GM21367 (cell line): ENCODE measurements around the gene CDH24.
A peak's percentile ranks its signal among the peaks of the same experiment; 100 is the strongest.

Experiments used
- ATAC-seq: cut with Tn5 transposase; IDR thresholded peaks from one replicate; pipeline ENCODE4 v1.9.1; 2021; ENCODE audit not compliant: unreplicated experiment

CDH24 gene, protein sequence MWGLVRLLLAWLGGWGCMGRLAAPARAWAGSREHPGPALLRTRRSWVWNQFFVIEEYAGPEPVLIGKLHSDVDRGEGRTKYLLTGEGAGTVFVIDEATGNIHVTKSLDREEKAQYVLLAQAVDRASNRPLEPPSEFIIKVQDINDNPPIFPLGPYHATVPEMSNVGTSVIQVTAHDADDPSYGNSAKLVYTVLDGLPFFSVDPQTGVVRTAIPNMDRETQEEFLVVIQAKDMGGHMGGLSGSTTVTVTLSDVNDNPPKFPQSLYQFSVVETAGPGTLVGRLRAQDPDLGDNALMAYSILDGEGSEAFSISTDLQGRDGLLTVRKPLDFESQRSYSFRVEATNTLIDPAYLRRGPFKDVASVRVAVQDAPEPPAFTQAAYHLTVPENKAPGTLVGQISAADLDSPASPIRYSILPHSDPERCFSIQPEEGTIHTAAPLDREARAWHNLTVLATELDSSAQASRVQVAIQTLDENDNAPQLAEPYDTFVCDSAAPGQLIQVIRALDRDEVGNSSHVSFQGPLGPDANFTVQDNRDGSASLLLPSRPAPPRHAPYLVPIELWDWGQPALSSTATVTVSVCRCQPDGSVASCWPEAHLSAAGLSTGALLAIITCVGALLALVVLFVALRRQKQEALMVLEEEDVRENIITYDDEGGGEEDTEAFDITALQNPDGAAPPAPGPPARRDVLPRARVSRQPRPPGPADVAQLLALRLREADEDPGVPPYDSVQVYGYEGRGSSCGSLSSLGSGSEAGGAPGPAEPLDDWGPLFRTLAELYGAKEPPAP

DNA sequence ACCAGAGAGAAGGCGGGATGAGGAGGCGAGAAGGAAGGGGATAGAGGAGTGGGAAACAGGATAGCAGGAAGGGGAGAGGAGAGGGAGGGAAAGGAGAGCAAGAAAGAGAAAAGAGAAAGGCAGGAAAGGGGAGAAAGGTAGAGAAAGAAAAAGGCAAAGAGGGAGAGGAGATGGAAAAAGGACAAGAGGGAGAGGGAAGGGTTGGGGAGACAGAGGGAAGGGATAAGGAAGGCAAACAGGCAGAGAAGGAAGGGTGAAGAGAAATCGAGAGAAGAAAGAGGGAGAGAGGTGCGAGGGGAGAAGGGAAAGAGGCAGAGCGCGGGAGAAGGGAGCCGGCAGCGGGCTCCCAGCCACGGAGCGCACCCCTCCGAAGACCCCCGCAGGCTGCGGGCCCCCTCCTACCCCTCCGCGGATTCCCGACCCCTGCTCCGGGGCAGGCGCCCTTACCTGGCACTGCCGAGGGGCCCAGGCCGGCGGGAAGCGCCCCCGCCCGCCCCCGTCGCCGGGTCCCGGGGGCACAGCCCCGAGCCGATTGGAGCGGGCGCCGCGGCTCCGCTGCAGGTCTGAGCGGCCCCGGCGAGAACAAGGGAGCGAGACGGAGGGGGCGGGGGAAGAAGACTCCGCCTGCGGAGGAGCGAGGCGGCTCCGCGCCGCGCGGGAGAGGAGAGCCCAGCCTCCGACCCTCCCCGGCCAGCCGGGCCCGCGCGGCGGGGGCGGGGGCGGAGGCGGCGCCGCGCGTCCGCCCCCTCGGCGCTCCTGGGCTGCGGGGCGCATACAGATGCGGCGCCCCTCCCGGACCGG, at the start of gene CDH24:
TSS of gene CDH24 (minus strand) at position 565 of the 801 bp plus-strand sequence. CDS start 1,787 bp downstream, outside the sequence.
- ATAC-seq: peak; percentile 47

DNA sequence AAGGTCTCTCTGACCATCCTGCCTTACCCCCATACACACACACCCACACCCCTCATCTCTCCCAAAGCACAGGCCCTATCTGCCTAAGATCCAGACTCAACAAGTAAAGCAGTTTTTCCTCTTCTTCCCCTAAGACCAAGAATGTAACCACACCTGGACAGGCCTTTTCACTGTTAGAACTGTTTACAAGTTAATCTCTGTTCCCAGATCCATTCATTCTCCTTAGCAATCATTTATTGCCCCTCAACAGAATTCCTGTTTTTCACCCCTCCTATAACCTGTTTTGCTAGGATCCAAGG, 49.4 kb upstream of the CDH24 start:
- ATAC-seq: no peak

DNA sequence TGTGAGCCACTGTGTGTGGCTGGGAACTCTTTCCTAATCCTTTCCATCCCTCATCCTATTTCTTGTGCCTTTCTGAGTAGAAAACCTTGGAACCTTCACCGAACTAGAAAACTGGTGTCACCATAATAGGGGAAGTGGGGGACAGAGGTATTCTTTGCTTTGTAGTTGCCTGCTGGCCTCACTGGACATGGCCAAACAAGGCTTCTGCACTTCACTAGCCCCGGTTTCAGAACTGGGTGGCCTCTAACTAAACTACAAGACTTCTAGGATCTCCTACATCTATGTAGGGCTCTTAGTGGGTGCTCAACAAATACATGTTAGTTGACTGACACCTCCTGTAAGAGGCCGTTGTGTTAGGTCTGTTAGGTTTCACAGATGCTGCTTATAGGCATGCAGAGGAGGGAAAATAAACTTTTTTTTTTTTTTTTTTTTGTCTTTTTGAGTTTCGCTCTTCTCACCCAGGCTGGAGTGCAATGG, 48.1 kb upstream of the CDH24 start:
- ATAC-seq: no peak

DNA sequence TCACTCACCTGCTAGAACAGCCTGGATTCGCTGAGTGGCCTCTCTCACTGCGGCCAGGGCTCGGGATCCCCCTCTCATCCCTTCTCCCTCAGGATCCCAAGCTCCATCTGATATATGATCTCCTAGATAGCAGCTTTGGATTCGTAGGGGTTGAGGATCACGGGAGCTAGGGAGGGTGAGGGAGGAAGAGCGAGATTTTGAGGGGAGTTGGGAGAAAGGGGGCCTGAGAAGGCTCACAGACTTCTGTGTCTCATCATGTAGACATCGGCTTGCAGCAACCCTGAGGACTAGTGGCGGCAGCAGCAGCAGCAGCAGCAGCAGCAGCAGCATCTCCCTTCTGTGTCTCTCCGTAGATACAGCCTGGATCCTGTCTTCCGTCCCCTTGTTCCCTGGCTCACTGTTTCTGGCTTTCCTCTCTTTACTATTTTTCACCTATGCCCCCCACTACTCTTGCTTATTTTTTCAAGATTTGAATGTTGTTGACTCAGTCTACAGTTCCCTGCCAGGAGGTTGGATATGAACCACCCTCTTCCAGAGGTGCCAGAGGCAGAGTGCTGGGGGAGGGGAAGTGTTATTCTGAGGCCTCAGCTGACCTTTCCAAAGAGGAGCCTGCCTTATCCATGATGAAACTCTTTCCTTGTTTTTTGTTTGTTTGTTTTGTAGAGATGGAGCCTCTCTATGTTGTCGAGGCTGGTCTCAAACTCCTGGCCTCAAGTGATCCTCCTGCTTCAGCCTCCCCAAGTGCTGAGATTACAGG, 47.4 kb upstream of the CDH24 start, which contains the start of gene CIROP:
TSS of gene CIROP (minus strand) at position 399 of the 757 bp plus-strand sequence. CDS start at position 330, 69 bp downstream.
- no peak for ATAC-seq

DNA sequence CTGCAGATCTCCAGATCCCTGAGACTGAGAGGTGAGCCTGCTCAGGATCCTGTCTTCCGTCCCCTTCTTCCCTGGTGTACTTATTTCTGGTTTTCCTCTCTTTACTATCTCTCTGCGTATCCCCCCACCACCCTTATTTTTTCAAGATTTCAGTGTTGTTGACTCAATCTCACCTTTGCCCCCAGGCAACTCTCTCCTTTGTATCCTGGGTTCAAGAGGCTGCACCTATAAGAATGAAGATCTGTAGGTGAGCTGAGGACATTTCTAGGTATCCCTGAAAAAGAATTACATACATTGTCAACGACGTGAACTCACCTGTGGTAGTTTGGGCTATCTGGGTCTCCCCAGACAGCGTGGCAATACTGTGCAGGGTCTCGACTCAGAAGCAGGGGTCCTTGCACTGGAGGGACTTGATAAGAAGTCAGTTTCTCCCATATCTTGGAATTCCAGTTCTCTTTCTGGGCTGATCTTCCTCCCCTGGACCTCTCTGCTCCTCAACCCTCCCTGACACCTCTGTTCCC, 46.8 kb upstream of the CDH24 start:
- ATAC-seq: no peak

DNA sequence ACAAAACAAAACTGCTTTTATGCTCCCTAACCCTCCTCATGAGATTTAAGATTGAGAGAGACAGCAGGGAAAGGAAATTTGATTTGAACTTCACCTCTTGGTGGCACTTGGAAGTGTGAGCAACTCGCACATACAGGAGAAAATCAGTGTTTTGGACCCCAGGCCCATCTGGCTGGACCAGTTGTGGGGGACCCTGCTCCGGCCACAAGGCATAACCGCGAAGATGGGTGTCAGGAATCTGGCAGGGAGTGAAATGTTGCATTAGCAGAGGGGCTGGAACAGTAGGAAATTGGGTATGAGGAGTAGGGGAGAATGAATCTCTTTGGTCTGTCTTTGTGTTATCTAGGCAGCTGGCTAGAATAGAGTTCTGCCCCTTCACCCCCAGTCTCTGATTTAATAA, 46.3 kb upstream of the CDH24 start:
- ATAC-seq: no peak

DNA sequence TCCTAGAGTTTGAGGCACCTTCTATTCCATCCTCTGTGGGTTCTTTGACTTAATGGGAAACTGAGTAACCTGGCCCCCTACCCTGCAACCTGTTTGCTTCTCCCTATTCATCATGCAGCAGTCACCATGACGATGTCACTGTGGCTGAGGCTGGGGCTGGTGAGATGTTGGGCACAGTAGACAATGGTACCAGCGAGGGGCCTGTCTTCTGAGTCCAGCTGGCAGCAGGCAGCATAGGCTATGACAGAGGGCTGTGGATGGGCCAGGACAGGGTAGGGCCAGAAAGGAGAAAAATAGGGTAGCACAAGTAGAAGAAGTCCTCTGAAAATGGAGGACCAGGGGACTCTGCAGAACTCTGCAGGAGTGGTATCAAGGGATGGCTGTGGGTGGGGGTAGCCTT, 45.5 kb upstream of the CDH24 start:
- ATAC-seq: no peak

DNA sequence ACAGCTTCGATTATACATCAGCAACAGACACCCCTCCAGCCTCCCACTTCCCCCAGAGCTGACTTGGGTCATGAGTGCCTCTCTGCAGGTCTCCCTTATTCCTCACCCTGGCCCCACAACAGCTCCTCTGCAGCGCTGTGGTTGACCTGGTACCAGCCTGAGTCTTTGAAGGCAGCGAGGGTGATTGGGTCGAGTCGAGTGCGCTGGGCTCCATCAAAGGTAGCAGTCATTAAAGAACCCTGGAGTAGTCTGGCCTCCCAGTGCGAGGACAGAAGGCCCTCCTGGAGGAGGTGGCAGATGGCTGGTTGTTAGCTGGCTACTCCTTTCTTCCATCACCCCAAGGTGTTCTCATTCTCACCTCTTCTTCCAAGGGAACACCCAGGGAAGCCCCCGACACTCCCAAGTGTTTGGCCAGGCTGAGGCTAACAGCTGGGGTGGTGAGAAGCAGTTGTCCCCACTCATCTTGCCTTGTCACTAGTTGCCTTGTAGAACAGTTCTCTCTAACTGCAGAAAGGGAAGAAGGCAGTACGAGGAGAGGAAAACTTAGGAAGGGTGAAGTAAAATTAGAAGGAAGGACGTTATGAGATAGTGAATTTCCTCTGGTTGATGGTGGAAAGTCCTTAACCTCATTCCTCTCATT, 44.8 kb upstream of the CDH24 start:
- no peak for ATAC-seq

DNA sequence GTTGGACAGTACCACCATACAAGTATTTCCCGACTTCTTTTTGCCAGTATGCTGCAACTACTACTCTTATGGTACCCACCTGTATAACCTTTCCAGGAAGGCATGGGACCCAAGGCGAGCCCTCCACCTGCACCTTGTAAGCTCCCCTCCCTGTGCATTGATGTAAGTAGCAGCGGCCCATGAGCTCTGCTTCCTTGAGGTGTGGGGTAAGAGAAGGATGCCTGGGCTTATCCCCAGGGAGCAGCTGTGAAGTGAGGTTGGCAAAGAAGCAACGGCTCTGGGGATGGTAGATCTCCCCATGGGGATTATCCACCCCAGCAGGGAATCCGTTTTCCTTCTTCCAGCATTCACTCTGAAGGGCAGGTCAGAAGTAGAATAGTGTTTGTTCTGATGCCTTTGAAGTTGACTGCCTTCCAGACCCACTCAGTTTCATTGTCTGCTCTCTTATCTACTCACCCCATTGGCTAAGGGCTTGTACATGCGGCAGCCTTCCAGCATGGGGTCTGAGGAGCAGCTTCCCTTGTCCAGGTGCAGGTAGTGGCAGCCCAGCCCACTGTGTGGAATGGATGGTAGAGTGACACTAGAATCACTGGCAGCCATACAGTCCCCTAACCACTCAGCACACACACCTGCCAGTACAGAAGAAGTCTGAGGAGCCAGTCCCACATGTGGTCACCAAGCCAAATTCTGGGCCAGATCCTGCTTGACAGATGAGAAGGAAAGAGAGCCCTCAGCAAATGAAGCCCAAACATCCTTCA, 44.1 kb upstream of the CDH24 start:
- ATAC-seq: no peak

DNA sequence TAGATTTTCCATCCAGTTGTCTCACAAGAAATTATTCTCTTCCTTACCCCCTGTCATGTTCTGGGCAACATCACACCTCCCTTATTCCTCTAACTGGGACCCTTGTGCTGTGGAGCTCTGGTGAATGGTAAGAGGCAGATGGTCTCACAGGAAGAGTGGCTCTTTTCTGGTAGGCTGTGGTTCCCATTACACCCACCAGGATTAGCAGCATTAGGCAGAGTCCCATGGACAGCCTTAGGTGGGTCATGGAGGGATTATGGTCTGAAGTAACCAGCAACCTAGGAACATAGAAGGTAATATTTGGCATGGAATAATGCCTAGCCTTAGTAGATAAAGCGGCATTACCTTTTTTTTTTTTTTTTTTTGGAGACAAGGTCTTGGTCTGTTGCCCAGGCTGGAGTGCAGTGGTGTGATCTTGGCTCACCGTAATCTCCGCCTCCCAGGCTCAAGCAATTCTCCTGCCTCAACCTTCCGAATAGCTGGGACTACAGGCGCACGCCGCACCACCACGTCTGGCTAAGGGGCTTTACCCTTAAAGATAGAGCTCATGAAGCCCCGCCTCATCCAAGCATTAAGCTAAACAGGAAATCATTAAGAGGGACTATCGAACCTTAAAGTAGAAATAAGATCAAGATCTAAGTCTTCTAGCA, 42.0 kb upstream of the CDH24 start:
- no peak for ATAC-seq

DNA sequence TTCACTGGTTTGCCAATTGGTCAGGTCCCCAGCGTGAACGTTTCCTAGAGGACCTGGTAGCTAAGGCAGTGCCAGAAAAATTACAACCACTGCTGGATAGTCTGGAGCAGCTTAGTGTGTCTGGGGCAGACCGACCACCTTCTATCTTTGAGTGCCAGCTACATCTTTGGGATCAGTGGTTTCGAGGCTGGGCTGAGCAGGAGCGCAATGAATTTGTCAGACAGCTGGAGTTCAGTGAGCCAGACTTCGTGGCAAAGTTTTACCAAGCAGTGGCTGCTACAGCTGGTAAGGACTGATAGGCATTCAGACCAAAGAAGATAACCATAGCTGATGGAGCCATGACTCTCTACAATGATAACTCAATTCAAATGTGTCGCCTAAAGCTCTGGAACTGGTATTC, 40.5 kb upstream of the CDH24 start:
- no peak for ATAC-seq

DNA sequence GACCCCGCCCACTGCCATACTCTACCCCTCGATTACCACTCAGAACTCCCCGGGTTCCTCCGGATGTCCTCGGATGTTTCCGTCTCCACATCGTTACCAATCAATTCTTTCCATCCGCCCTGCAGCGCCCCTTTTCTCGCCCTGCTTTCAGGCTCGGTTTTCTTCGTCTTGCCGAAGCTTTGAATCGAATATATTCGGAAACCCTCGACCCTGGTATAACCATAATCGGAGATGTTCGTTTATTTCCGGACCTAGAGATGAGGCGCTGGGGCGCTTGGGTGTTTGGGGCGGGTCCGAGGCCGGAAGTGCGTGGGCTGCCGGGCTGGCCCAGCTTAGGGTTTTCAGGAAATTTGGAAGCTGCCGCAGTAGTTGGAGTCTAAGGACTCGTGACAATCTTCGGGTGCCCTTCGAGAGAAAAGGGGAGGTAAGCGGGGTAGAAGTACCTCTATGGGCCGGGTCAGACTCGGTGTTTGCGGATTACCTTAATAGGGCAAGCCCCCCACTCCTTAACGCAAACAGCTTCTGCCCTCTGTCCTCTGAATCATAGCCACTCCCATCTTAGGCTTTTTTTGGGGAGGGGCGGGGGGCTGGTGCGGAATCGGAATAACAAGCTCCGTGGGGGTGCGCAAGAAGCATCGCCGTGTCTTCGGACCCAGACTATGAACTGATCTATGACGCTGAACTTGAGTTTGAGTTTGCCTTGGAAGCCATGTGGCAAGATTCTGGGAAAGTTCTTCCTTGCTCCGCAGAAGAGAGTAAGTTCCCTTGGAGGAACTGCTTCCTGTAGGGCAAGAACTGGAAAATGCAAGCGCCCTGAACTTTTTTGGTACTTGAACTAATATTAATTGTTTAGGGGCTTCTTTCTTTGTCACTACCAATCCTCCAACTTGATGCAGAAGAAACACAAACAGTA, 38.1 kb upstream of the CDH24 start, which contains the start of gene C14orf119:
TSS of gene C14orf119 (plus strand) at position 310 of the 913 bp plus-strand sequence. CDS start 2,154 bp downstream, outside the sequence.
- peak; percentile 91 for ATAC-seq

DNA sequence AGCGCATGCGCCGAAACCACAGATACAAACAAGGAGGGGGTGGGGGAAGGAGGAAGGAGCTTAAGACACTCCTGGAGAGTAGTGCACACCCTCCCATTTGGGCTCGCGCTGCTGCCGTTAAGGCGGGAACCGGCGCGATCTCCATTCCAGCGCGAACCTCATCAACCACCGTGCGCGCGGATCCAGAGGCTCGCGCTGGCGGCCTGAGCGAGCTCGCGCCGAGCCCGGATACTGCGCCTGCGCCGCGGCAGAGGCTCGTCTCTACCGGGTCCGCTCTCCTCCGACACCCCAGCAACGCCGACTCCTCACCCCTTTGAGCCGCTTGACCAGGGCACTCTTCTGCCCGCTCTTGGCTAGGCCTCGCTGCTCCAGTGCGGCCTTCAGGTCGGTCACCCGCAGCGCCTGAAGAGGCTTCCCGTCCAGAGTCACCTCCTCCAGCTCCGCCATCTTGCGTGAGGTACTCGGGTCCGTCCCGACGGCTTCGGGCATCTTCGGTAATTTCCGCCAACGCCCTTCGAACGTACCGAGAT, 37.4 kb upstream of the CDH24 start, which contains the start of gene ACIN1:
TSS of gene ACIN1 (minus strand) at position 471 of the 530 bp plus-strand sequence. CDS start at position 447, 24 bp downstream.
- ATAC-seq: peak; percentile 18

DNA sequence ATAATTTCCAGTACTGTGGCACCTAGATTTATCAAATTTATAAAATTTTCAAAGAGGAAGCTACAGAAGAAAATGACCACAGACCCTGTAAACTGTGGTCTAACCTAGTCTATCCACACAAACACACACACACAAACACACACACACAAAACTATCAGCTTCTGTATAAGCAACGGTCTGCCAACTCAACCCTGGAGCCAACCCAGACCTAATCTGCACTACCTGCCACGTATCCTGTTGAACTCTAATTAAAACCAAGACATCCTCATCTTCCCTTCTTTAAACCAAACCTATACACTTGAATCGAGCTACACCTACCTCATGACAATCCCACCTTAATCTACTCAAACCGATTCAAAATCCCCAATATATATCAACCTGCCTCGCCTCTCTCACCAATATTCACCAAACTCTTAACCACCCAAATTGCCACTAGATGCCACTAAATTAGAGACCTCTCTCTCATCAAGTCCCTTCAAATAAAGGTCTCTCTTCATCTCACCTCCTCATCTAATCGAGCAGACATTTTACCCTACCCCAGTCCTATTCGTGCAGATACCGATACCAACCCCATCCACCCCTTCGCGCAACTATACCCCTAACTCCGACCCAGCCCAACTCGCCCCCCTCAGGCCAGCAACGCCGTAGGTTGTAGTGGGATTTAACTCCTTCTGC, 36.8 kb upstream of the CDH24 start:
- ATAC-seq: no peak

DNA sequence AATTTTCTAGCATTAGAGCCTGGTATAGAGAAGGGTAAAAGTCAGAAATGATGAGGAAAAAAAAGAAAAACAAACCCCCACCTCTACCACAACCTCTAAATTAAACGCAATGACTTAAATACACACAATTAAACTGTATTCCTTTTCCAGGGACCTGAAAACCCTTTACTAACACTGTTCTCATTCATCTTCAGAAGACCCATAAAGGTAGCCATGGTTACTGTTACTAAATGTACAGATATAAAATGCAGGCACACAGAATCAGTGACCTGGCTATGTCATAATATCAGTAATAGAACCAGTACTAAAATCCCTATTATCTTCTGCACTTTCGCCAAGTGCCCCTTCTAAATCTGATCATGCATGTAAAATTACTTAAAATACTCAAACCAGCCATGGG, 36.2 kb upstream of the CDH24 start:
- no peak for ATAC-seq

DNA sequence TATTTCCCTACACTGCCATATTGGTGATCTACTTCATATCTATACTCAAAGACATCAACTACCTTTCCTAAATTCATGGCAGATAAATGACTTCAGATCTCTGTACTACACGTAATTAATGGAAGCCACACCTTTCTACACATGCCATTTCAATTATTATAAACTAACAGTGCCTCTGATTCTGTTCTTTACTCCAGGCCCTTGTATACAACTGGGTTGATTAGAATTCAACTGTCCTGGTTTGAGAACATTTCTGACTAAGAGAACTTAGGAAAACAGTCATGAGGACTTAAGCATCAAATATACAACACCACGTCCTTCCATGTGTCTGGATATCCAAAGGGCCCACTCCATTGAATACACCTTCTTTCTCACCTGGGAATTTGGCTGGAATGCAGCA, 35.8 kb upstream of the CDH24 start:
- no peak for ATAC-seq
